Caco-2 (cell line): ENCODE data around the gene WASHC2C. TPM values are rescaled to one million over a fixed set of nuclear protein-coding genes. Genes with fewer than 3 reads are reported as not detected.
"Not testable (repeated sequence)": the region's sequence is repeated elsewhere in the genome, so short reads cannot be mapped to it uniquely, and the experiment has no call there.

ENCODE experiments used
- BruUV-seq: library from RNA; stranded (reverse); fragments of 400-500 nt; replicated peaks from 2 replicates; lab custom pipeline; 2021; lab: Mats Ljungman, UMichigan
- CTCF ChIA-PET: fragments of 300-600 bp; sonication (Branson Sonifier 250); formaldehyde crosslinking; loops from one replicate; lab custom pipeline; 2022; ENCODE audit warnings: antibody characterized with exemption; lab: Charles Lee
- POLR2A ChIA-PET: fragments of 300-600 bp; sonication (Branson Sonifier 250); formaldehyde crosslinking; loops from one replicate; lab custom pipeline; 2022; ENCODE audit warnings: antibody characterized with exemption; lab: Charles Lee
- DNase-seq, 2 experiments: peaks; one replicate each; pipeline versions ENCODE4 v3.0.0 to v3.0.0-alpha.2; 2020 to 2022
- H3K27me3 ChIP-seq: replicated peaks from 2 replicates; pipeline ENCODE4 v1.6.0; 2011; ENCODE audit warnings: low read length; ENCODE audit not compliant: control insufficient read depth, insufficient read depth
- H3K36me3 ChIP-seq: 2 replicates; pipeline ENCODE4 v1.5.1; 2011; ENCODE audit warnings: low read length; ENCODE audit not compliant: control insufficient read depth, insufficient read depth
- H3K4me1 ChIP-seq: fragments of 250-450 bp; sonication (Bioruptor Pico); 2 replicates; pipeline ENCODE4 v1.5.1; 2020; ENCODE audit warnings: mild to moderate bottlenecking
- H3K4me3 ChIP-seq: 2 replicates; pipeline ENCODE4 v1.5.1; 2011; ENCODE audit warnings: low read depth, mild to moderate bottlenecking, control low read depth, low read length
- H3K9me3 ChIP-seq: fragments of 250-450 bp; sonication (Bioruptor Pico); 2 replicates; pipeline ENCODE4 v1.5.1; 2020; ENCODE audit warnings: mild to moderate bottlenecking, moderate library complexity
- H3K27ac Mint-ChIP-seq: one replicate; pipeline ENCODE4 v1.8.0; 2022; ENCODE audit warnings: mixed read lengths; ENCODE audit not compliant: unreplicated experiment
- H3K27me3 Mint-ChIP-seq: one replicate; pipeline ENCODE4 v1.8.0; 2022; ENCODE audit warnings: mixed read lengths; ENCODE audit not compliant: insufficient read depth, unreplicated experiment
- H3K36me3 Mint-ChIP-seq: one replicate; pipeline ENCODE4 v1.8.0; 2022; ENCODE audit warnings: mild to moderate bottlenecking, mixed read lengths; ENCODE audit not compliant: insufficient read depth, unreplicated experiment
- H3K4me1 Mint-ChIP-seq: one replicate; pipeline ENCODE4 v1.8.0; 2022; ENCODE audit warnings: low read depth, mixed read lengths; ENCODE audit not compliant: unreplicated experiment
- H3K4me3 Mint-ChIP-seq: one replicate; pipeline ENCODE4 v1.8.0; 2022; ENCODE audit warnings: mild to moderate bottlenecking, moderate library complexity, mixed read lengths; ENCODE audit not compliant: unreplicated experiment
- H3K9me3 Mint-ChIP-seq: one replicate; pipeline ENCODE4 v1.8.0; 2022; ENCODE audit warnings: mixed read lengths; ENCODE audit not compliant: unreplicated experiment
- intact Hi-C: fragments of 100-400 bp; cut with micrococcal nuclease; formaldehyde crosslinking; loops from one replicate; pipeline ENCODE4 v1.10.0; 2022; ENCODE audit not compliant: unreplicated experiment
- total RNA-seq: library from RNA; stranded (reverse); gene quantifications from 2 replicates; pipeline ENCODE4 v1.2.3, GENCODE V29; 2022

The WASHC2C gene
- total RNA-seq, 1 experiment from 2014 or later: 48.1 TPM

- H3K9me3 Mint-ChIP-seq, H3K4me1 ChIP-seq, H3K27me3 ChIP-seq, H3K9me3 ChIP-seq, BruUV-seq, H3K27ac Mint-ChIP-seq, H3K27me3 Mint-ChIP-seq, intact Hi-C loops, H3K4me3 ChIP-seq, H3K36me3 ChIP-seq, H3K4me3 Mint-ChIP-seq, H3K4me1 Mint-ChIP-seq, DNase-seq, CTCF ChIA-PET, POLR2A ChIA-PET: not testable (repeated sequence)
- H3K36me3 Mint-ChIP-seq: peaks cover 12% of the 10 kb centered on the region
These were observed 24.1 kb downstream of the WASHC2C start for GRCh38 chr10:45751141-45751540.

GRCh38 chr10:45752210-45752609 is 25.1 kb downstream of the WASHC2C start:
- H3K4me3 Mint-ChIP-seq, CTCF ChIA-PET, H3K9me3 Mint-ChIP-seq, intact Hi-C loops, H3K27ac Mint-ChIP-seq, H3K4me3 ChIP-seq, H3K4me1 Mint-ChIP-seq, BruUV-seq, H3K27me3 ChIP-seq, H3K36me3 ChIP-seq, H3K9me3 ChIP-seq, H3K27me3 Mint-ChIP-seq, POLR2A ChIA-PET, DNase-seq, H3K4me1 ChIP-seq: not testable (repeated sequence)
- peaks cover 12% of the 10 kb centered on the region for H3K36me3 Mint-ChIP-seq

- H3K36me3 ChIP-seq, DNase-seq, BruUV-seq, intact Hi-C loops, H3K27ac Mint-ChIP-seq, H3K4me3 Mint-ChIP-seq, H3K4me1 Mint-ChIP-seq, H3K4me3 ChIP-seq, H3K9me3 ChIP-seq, CTCF ChIA-PET, H3K27me3 Mint-ChIP-seq, H3K9me3 Mint-ChIP-seq, H3K27me3 ChIP-seq, POLR2A ChIA-PET, H3K4me1 ChIP-seq: not testable (repeated sequence)
- peaks cover 22% of the 10 kb centered on the region for H3K36me3 Mint-ChIP-seq
These were observed 27.0 kb downstream of the WASHC2C start for GRCh38 chr10:45753979-45754495.

- H3K4me1 ChIP-seq, H3K9me3 Mint-ChIP-seq, H3K4me3 ChIP-seq, H3K9me3 ChIP-seq, POLR2A ChIA-PET, H3K4me3 Mint-ChIP-seq, BruUV-seq, H3K4me1 Mint-ChIP-seq, H3K27me3 Mint-ChIP-seq, H3K27ac Mint-ChIP-seq, intact Hi-C loops, H3K27me3 ChIP-seq, DNase-seq, H3K36me3 ChIP-seq, CTCF ChIA-PET: not testable (repeated sequence)
- peaks cover 22% of the 10 kb centered on the region for H3K36me3 Mint-ChIP-seq
These were observed 28.0 kb downstream of the WASHC2C start for GRCh38 chr10:45755083-45755482.

- H3K27me3 ChIP-seq, CTCF ChIA-PET, H3K4me3 Mint-ChIP-seq, H3K4me1 Mint-ChIP-seq, H3K9me3 Mint-ChIP-seq, H3K27me3 Mint-ChIP-seq, H3K27ac Mint-ChIP-seq, DNase-seq, POLR2A ChIA-PET, intact Hi-C loops, H3K4me1 ChIP-seq, H3K4me3 ChIP-seq, H3K36me3 ChIP-seq, BruUV-seq, H3K9me3 ChIP-seq: not testable (repeated sequence)
- peaks cover 22% of the 10 kb centered on the region for H3K36me3 Mint-ChIP-seq
These were observed 29.0 kb downstream of the WASHC2C start for GRCh38 chr10:45756065-45756464.

- CTCF ChIA-PET: not testable (repeated sequence)
These were observed 30.8 kb downstream of the WASHC2C start for GRCh38 chr10:45757661-45758396.

GRCh38 chr10:45761622-45762021 is 34.6 kb downstream of the WASHC2C start:
- H3K27ac Mint-ChIP-seq, H3K9me3 Mint-ChIP-seq, BruUV-seq: not testable (repeated sequence)

More at GRCh38 chr10:45757661-45758396, 30.8 kb downstream of the WASHC2C start:
- POLR2A ChIA-PET, H3K27me3 Mint-ChIP-seq, H3K4me1 ChIP-seq, H3K27ac Mint-ChIP-seq, H3K27me3 ChIP-seq, H3K4me3 Mint-ChIP-seq, H3K9me3 ChIP-seq, H3K4me3 ChIP-seq, H3K4me1 Mint-ChIP-seq, H3K9me3 Mint-ChIP-seq, DNase-seq, intact Hi-C loops, H3K36me3 ChIP-seq, BruUV-seq: not testable (repeated sequence)
- H3K36me3 Mint-ChIP-seq: peaks cover 16% of the 10 kb centered on the region

More at GRCh38 chr10:45761622-45762021, 34.6 kb downstream of the WASHC2C start:
- POLR2A ChIA-PET, H3K4me3 ChIP-seq, intact Hi-C loops, H3K27me3 ChIP-seq, H3K9me3 ChIP-seq, CTCF ChIA-PET, DNase-seq, H3K4me3 Mint-ChIP-seq, H3K4me1 ChIP-seq, H3K27me3 Mint-ChIP-seq, H3K4me1 Mint-ChIP-seq, H3K36me3 ChIP-seq: not testable (repeated sequence)
- H3K36me3 Mint-ChIP-seq: peaks cover 10% of the 10 kb centered on the region
